Smooth muscle cell (in vitro differentiated cells): Measurements from ENCODE around the gene CTDSP1. TPM values are rescaled to one million over a fixed set of nuclear protein-coding genes. Genes with fewer than 3 reads are reported as not detected.

ENCODE experiments used
- DNase-seq: peaks from one replicate; lab custom pipeline; 2025; ENCODE audit not compliant: unreplicated experiment; lab: John Stamatoyannopoulos, UW
- H2AFZ ChIP-seq: fragments of 200-600 bp; sonication (generic); 2 replicates; pipeline ENCODE4 v1.6.0; 2016; ENCODE audit warnings: antibody characterized with exemption, low read depth, mild to moderate bottlenecking
- H3F3A ChIP-seq: fragments of 200-600 bp; sonication (generic); 2 replicates; pipeline ENCODE4 v1.6.0; 2017; ENCODE audit warnings: antibody characterized with exemption, low read depth
- H3K27ac ChIP-seq: fragments of 200-600 bp; sonication (generic); 2 replicates; pipeline ENCODE4 v1.5.1; 2016; ENCODE audit warnings: low read depth, mild to moderate bottlenecking
- H3K27me3 ChIP-seq: fragments of 200-600 bp; sonication (generic); 2 replicates; pipeline ENCODE4 v1.6.1; 2016; ENCODE audit warnings: low read depth, mild to moderate bottlenecking
- H3K36me3 ChIP-seq: fragments of 200-600 bp; sonication (generic); 2 replicates; pipeline ENCODE4 v1.5.1; 2016; ENCODE audit warnings: low read depth
- H3K4me1 ChIP-seq: fragments of 200-600 bp; sonication (generic); 2 replicates; pipeline ENCODE4 v1.5.1; 2016; ENCODE audit warnings: low read depth
- H3K4me2 ChIP-seq: fragments of 200-600 bp; sonication (generic); 2 replicates; pipeline ENCODE4 v1.6.0; 2016; ENCODE audit warnings: mild to moderate bottlenecking
- H3K4me3 ChIP-seq: fragments of 200-600 bp; sonication (generic); 2 replicates; pipeline ENCODE4 v1.5.1; 2016; ENCODE audit warnings: mild to moderate bottlenecking
- H3K79me2 ChIP-seq: fragments of 200-600 bp; sonication (generic); 2 replicates; pipeline ENCODE4 v1.6.0; 2016; ENCODE audit warnings: low read depth, mild to moderate bottlenecking
- H3K9ac ChIP-seq: fragments of 200-600 bp; sonication (generic); 2 replicates; pipeline ENCODE4 v1.6.0; 2016; ENCODE audit warnings: low read depth
- H3K9me3 ChIP-seq: fragments of 200-600 bp; sonication (generic); replicated peaks from 2 replicates; pipeline ENCODE4 v1.5.1; 2016; ENCODE audit warnings: low read depth
- H4K20me1 ChIP-seq: fragments of 200-600 bp; sonication (generic); 2 replicates; pipeline ENCODE4 v1.6.0; 2016; ENCODE audit warnings: low read depth
- WGBS: methylation state at CpG from one replicate; pipeline ENCODE4 v1.1.7; 2016; ENCODE audit warnings: low lambda C conversion rate; 5-methylcytosine and 5-hydroxymethylcytosine counted together
- polyA plus RNA-seq: library from polyadenylated mRNA; unstranded; fragments of >200 nt; fragmentation: Nextera tagmentation; extraction: Ambion mirVana; gene quantifications from 2 replicates; pipeline ENCODE4 v1.2.1, GENCODE V29; 2016
- total RNA-seq: library from RNA; depleted of rRNA; stranded (reverse); fragments of >200 nt; gene quantifications from 2 replicates; pipeline ENCODE4 v1.2.3, GENCODE V29; 2014
- TF ChIP-seq, protein P1 (sequence below): fragments of 200-600 bp; sonication (generic); IDR thresholded peaks from 2 replicates; pipeline ENCODE4 v1.5.1; 2017; ENCODE audit warnings: borderline replicate concordance, mild to moderate bottlenecking, antibody characterized with exemption; ENCODE audit not compliant: insufficient read depth, poor library complexity, severe bottlenecking

The CTDSP1 gene
- total and polyA plus RNA-seq, 2 experiments from 2014 or later: 18.7 to 62.5 TPM

DNA sequence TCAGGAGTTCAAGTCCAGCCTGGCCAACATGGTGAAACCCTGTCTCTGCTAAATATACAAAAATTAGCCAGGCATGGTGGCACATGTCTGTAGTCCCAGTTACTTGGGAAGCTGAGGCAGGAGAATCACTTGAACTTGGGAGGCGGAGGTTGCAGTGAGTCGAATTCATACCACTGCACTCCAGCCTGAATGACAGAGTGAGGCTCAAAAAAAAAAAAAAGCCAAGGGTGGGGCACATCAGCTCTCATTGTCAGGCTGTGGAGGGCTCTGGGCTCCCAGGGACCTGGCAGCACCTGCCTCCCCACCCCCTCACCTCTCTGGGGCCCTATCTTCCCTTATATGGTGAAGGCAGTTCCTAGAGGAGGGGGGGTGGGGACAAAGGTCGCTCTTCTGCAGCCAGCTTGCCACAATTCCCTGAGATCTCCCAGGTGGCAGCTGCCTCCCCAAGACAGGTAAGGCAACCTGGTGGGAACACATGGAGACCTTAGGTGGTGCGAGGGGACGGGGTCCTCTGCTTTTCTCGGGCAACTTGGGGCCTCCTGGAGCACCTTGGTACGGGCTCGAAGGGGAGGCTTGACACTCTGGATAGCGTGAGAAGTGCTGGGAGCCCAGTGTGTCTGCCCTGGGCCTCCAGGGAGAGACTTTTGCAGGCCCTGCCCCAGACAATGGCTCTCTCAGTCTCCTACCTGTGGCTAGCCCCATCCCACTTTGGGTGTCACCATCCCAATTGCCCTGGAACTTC is 19.2 kb downstream of the CTDSP1 start, which contains the start of gene VIL1:
VIL1 (plus strand) TSS at position 407 of the 742 bp plus-strand sequence. CDS start 4,656 bp downstream, outside the sequence.
- H3K36me3 ChIP-seq: no peaks in the 10 kb centered on the region
- H3K27ac ChIP-seq: no peak within 1 kb of the TSS
- no peak within 1 kb of the TSS for H2AFZ ChIP-seq
- H3F3A ChIP-seq: no peaks in the 10 kb centered on the region
- TF ChIP-seq, protein P1, sequence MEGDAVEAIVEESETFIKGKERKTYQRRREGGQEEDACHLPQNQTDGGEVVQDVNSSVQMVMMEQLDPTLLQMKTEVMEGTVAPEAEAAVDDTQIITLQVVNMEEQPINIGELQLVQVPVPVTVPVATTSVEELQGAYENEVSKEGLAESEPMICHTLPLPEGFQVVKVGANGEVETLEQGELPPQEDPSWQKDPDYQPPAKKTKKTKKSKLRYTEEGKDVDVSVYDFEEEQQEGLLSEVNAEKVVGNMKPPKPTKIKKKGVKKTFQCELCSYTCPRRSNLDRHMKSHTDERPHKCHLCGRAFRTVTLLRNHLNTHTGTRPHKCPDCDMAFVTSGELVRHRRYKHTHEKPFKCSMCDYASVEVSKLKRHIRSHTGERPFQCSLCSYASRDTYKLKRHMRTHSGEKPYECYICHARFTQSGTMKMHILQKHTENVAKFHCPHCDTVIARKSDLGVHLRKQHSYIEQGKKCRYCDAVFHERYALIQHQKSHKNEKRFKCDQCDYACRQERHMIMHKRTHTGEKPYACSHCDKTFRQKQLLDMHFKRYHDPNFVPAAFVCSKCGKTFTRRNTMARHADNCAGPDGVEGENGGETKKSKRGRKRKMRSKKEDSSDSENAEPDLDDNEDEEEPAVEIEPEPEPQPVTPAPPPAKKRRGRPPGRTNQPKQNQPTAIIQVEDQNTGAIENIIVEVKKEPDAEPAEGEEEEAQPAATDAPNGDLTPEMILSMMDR: no peak
- no peak within 1 kb of the TSS for H3K9ac ChIP-seq
- WGBS: 75% methylated on average over 9 of the region's 9 CpGs
- no peaks in the 10 kb centered on the region for H3K79me2 ChIP-seq
- H3K4me2 ChIP-seq: no peak within 1 kb of the TSS
- H4K20me1 ChIP-seq: no peaks in the 10 kb centered on the region
- DNase-seq: no peak
- no peaks in the 10 kb centered on the region for H3K9me3 ChIP-seq
- H3K4me1 ChIP-seq: no peaks in the 10 kb centered on the region
- peak within 1 kb of the TSS; percentile 36 for H3K4me3 ChIP-seq
- no peaks in the 10 kb centered on the region for H3K27me3 ChIP-seq

GRCh38 chr2:218419630-218420216 is 20.1 kb downstream of the CTDSP1 start:
- H3K27ac ChIP-seq: no peak overlapping the region
- no peaks in the 10 kb centered on the region for H3F3A ChIP-seq
- no peaks in the 10 kb centered on the region for H3K4me1 ChIP-seq
- H3K4me2 ChIP-seq: no peak overlapping the region
- WGBS: 87% methylated on average over 7 of the region's 7 CpGs
- H2AFZ ChIP-seq: no peak overlapping the region
- no peaks in the 10 kb centered on the region for H3K9me3 ChIP-seq
- no peak overlapping the region for H3K9ac ChIP-seq
- TF ChIP-seq, protein P1: no peak
- peak overlapping the region; percentile 36 for H3K4me3 ChIP-seq
- H3K27me3 ChIP-seq: no peaks in the 10 kb centered on the region
- DNase-seq: no peak
- H4K20me1 ChIP-seq: no peaks in the 10 kb centered on the region
- H3K79me2 ChIP-seq: no peaks in the 10 kb centered on the region
- H3K36me3 ChIP-seq: no peaks in the 10 kb centered on the region

DNA sequence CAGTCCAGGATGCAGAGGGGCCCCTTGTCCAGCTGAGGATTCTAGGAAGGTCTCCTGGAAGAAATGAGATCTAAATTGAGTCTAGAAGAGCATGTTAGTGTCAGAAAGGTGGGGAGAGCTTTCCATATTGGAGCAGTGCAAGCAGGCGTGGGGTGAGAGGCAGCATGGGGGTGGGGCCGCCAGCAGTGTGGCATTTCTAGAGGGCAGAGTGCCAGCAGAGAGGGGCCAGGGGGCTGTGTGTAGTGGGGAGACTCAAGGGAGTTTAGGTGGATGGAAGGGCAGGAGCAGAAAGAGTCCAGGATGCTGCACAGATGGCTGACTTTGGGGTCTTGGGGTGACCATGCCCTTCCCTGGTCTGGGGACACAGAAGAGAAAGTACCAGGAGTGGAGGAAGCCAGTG is 21.4 kb downstream of the CTDSP1 start:
- Histone ChIP-seq H3K4me1 (no peaks in the 10 kb centered on the region), H3K9ac (no peak overlapping the region), H3K9me3 (no peaks in the 10 kb centered on the region), H3F3A (no peaks in the 10 kb centered on the region), H3K27ac (no peak overlapping the region), H3K4me2 (no peak overlapping the region), H4K20me1 (no peaks in the 10 kb centered on the region), H3K4me3 (peak overlapping the region; percentile 13), H3K27me3 (no peaks in the 10 kb centered on the region), H3K79me2 (no peaks in the 10 kb centered on the region), H3K36me3 (no peaks in the 10 kb centered on the region), H2AFZ (no peak overlapping the region)
- TF ChIP-seq, protein P1: no peak
- DNase-seq: no peak
- 100% methylated on average over 2 of the region's 2 CpGs for WGBS
